Tibial artery (tissue), 4 donors: ENCODE measurements around the gene ATG12.
"Not testable (repeated sequence)": the region's sequence is repeated elsewhere in the genome, so short reads cannot be mapped to it uniquely, and the experiment has no call there.

ENCODE experiments used
- DNase-seq, 2 donors: peaks; one replicate each; pipeline ENCODE4 v3.0.0-alpha.2; 2019
- H3K27ac ChIP-seq, 2 donors: fragments of 200-600 bp; sonication (generic) in 1 of 2; 1 replicate in 1 of 2; 2 replicates in 1 of 2; pipeline ENCODE4 v1.5.1; 2018 to 2019; ENCODE audit warnings: mild to moderate bottlenecking in 1 of 2
- H3K27me3 ChIP-seq, 2 donors: fragments of 200-600 bp; sonication (generic) in 1 of 2; one replicate each; pipeline versions ENCODE4 v1.5.1 to v1.6.0; 2016 to 2019
- H3K36me3 ChIP-seq, 3 donors: fragments of 200-600 bp; sonication (generic) in 2 of 3; one replicate each; pipeline ENCODE4 v1.5.1; 2016 to 2019; ENCODE audit warnings: mild to moderate bottlenecking in 2 of 3
- H3K4me1 ChIP-seq, 4 donors: fragments of 200-600 bp; sonication (generic) in 2 of 4; 1 replicate in 3 of 4; 2 replicates in 1 of 4; pipeline ENCODE4 v1.5.1; 2016 to 2019
- H3K4me3 ChIP-seq, 2 donors: fragments of 200-600 bp; sonication (generic) in 1 of 2; 1 replicate in 1 of 2; 2 replicates in 1 of 2; pipeline ENCODE4 v1.5.1; 2018 to 2019; ENCODE audit warnings: mild to moderate bottlenecking in 2 of 2
- H3K9me3 ChIP-seq, 3 donors: fragments of 200-600 bp; sonication (generic) in 1 of 3; one replicate each; pipeline ENCODE4 v1.5.1; 2016 to 2019
- CTCF ChIP-seq, 2 experiments: fragments of 200-600 bp in 1 of 2; fragments of 450-650 bp in 1 of 2; IDR thresholded peaks; one replicate each; pipeline ENCODE4 v1.5.1; 2017 to 2019; ENCODE audit warnings: antibody characterized with exemption in 2 of 2, mild to moderate bottlenecking in 1 of 2, moderate library complexity in 1 of 2
- intact Hi-C: fragments of 100-400 bp; cut with DNase I; formaldehyde crosslinking; loops from one replicate; pipeline ENCODE4 v1.15.0; 2023; ENCODE audit warnings: low total_unique reads

Gene ATG12

DNA sequence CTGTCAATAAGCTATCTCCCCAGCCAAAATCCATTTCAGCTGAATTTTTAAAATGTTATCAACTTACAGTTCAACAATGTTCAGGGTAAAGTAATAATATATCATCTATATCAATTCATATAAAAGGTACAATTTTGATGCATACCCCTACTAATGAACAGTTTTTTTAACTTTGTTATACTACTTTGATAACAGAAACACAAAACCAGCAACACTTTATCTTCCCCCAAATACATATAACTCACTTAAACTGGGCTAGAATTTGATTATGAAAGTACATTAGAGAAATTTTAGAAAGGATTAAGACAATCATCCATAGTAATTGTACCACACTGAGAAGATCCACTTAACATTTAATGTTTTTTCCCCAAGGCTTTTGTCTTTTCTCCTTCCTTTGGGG is 30.0 kb downstream of the ATG12 start:
- H3K27me3 ChIP-seq, result peaks cover 0 to 27% of the 10 kb centered on the region in 2 donors
- H3K4me3 ChIP-seq, result no peak overlapping the region
- no peaks in the 10 kb centered on the region for H3K9me3 ChIP-seq
- no peak overlapping the region for H3K27ac ChIP-seq
- intact Hi-C loops, result no loop called here
- peaks cover 0 to 4% (median 4%) of the 10 kb centered on the region in 3 donors for H3K36me3 ChIP-seq
- no peak for TF ChIP-seq CTCF (IDR thresholded peaks at IDR 0.05)
- peaks cover 0 to 13% (median 9%) of the 10 kb centered on the region in 4 donors for H3K4me1 ChIP-seq
- no peak for DNase-seq

- TF ChIP-seq CTCF (IDR thresholded peaks at IDR 0.05), result no peak
- H3K27ac ChIP-seq, result no peak overlapping the region
- intact Hi-C loops, result no loop called here
- DNase-seq, result no peak
- peaks cover 0 to 7% (median 4%) of the 10 kb centered on the region in 4 donors for H3K4me1 ChIP-seq
- H3K4me3 ChIP-seq, result no peak overlapping the region
- peaks cover 0 to 20% of the 10 kb centered on the region in 2 donors for H3K27me3 ChIP-seq
- H3K36me3 ChIP-seq, result peaks cover 0 to 4% (median 4%) of the 10 kb centered on the region in 3 donors
- no peaks in the 10 kb centered on the region for H3K9me3 ChIP-seq
Observed at GRCh38 chr5:115810761-115811160, 30.6 kb downstream of the ATG12 start.

GRCh38 chr5:115809946-115810345 is 31.4 kb downstream of the ATG12 start:
- H3K4me3 ChIP-seq, result no peak overlapping the region

GRCh38 chr5:115808066-115808465 is 33.3 kb downstream of the ATG12 start:
- H3K27me3 ChIP-seq, intact Hi-C loops, H3K9me3 ChIP-seq, DNase-seq, H3K27ac ChIP-seq, H3K4me3 ChIP-seq, H3K36me3 ChIP-seq, H3K4me1 ChIP-seq: not testable (repeated sequence)

More at GRCh38 chr5:115809946-115810345, 31.4 kb downstream of the ATG12 start:
- H3K36me3 ChIP-seq, result peaks cover 0 to 8% (median 4%) of the 10 kb centered on the region in 3 donors
- intact Hi-C loops, result no loop called here
- DNase-seq, result no peak
- TF ChIP-seq CTCF (IDR thresholded peaks at IDR 0.05), result no peak
- peaks cover 0 to 12% of the 10 kb centered on the region in 2 donors for H3K27me3 ChIP-seq
- H3K27ac ChIP-seq, result no peak overlapping the region
- no peaks in the 10 kb centered on the region for H3K9me3 ChIP-seq
- H3K4me1 ChIP-seq, result no peaks in the 10 kb centered on the region

- TF ChIP-seq CTCF (IDR thresholded peaks at IDR 0.05), result no peak
- DNase-seq, result no peak
- Histone ChIP-seq H3K27ac (no peak overlapping the region), H3K9me3 (no peaks in the 10 kb centered on the region), H3K27me3 (peaks cover 0 to 4% of the 10 kb centered on the region in 2 donors), H3K4me1 (no peaks in the 10 kb centered on the region), H3K4me3 (no peak overlapping the region), H3K36me3 (peaks cover 0 to 8% (median 3%) of the 10 kb centered on the region in 3 donors)
- intact Hi-C loops, result no loop called here
Observed at GRCh38 chr5:115807654-115808052, 33.7 kb downstream of the ATG12 start.

- H3K27me3 ChIP-seq, result no peaks in the 10 kb centered on the region
- no peaks in the 10 kb centered on the region for H3K9me3 ChIP-seq
- no peak for TF ChIP-seq CTCF (IDR thresholded peaks at IDR 0.05)
- H3K4me1 ChIP-seq, result no peaks in the 10 kb centered on the region
- DNase-seq, result no peak
- no peak overlapping the region for H3K27ac ChIP-seq
- H3K4me3 ChIP-seq, result no peak overlapping the region
- intact Hi-C loops, result no loop called here
- H3K36me3 ChIP-seq, result peaks cover 0 to 8% (median 0%) of the 10 kb centered on the region in 3 donors
Observed at GRCh38 chr5:115806986-115807653, 34.2 kb downstream of the ATG12 start.
